GM19025 (cell line): ENCODE data around the gene GATD1.

Source experiments
- ATAC-seq: cut with Tn5 transposase; IDR thresholded peaks from one replicate; pipeline ENCODE4 v1.9.1; 2021; ENCODE audit warnings: mild to moderate bottlenecking, low read depth, moderate library complexity; ENCODE audit not compliant: unreplicated experiment

Gene GATD1, protein sequence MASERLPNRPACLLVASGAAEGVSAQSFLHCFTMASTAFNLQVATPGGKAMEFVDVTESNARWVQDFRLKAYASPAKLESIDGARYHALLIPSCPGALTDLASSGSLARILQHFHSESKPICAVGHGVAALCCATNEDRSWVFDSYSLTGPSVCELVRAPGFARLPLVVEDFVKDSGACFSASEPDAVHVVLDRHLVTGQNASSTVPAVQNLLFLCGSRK

DNA sequence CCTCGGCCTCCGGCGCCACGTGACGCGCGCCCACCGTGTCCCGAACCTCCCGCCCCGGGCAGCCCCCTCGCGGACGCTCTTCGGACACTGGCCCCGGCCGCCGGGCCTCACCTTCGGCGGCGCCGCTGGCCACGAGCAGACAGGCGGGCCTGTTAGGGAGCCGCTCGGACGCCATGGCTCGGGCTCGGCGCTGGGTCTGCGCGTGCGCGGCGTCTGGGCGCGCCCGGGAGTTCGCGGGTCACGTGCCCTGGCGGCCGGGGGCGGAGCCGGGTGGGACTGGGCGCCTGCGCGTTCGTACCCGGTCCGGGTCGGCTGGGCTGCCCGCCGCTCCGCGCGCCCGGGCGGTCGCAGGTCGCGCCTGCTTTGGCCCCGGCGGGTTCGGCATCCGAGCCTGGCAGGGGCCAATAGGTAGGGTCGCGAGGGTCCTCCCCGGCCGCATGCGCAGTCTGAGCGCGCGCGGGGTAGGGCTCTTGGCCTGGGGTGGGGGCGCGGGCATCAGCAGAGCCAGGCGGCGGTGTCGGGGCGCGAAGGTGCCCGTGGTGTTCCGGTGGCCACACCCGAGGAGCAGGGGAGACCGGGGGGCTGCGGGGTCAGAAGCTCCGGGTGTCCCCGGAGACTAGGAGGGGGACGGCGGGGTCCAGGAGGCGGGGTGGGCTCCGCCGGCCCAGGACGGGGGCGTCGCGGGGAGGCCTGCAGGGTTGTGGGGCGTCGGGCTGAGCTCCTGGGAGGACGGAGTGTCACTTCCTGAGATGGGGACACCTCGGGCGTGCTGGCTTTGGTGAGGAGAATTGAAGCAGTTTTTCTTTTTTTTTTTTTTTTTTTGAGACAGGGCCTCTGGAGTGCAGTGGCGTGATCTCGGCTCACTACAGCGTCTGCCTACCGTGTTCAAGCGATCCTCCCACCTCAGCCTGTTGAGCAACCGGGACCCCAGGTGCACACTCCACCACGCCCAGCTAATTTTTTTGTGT is at the start of gene GATD1:
TSS of gene GATD1 (minus strand) at position 200 of the 968 bp plus-strand sequence. CDS start at position 175, 25 bp downstream.
- peak; percentile 77 for ATAC-seq

DNA sequence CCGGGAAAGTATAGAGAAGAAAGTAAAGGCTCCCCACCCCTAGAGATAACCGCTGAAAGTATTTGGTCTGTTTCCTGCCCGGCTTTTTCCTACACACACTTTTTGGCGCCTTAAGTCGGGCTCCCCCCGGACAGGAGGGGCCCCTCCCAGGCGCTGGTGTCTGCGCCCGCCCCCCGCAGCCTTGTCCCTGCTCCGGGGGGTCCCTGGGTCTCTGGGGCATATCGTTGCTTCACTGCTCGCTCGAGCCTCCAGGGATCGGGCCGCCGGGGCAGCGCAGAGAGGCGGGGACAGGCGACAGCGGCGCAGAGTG is 49.5 kb upstream of the GATD1 start:
- ATAC-seq: peak; percentile 6

DNA sequence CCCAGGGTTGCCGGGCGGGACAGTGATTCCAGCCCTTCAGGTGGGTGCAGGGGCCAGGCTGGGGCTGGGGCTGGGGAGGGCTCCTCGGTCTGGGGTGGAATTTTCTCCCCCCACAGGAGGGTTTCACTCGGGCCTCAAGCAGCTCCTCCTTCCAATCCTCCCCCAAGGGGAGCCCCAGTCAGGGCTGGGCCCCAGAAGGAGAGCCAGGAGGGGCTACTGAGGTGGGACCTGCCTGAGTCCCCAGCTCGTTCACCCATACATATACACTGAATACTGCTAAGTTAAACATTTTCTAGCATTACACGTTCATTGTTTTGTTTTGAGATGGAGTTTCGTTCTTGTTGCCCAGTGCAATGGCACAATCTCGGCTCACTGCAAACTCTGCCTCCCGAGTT is 48.9 kb upstream of the GATD1 start:
- no peak for ATAC-seq

DNA sequence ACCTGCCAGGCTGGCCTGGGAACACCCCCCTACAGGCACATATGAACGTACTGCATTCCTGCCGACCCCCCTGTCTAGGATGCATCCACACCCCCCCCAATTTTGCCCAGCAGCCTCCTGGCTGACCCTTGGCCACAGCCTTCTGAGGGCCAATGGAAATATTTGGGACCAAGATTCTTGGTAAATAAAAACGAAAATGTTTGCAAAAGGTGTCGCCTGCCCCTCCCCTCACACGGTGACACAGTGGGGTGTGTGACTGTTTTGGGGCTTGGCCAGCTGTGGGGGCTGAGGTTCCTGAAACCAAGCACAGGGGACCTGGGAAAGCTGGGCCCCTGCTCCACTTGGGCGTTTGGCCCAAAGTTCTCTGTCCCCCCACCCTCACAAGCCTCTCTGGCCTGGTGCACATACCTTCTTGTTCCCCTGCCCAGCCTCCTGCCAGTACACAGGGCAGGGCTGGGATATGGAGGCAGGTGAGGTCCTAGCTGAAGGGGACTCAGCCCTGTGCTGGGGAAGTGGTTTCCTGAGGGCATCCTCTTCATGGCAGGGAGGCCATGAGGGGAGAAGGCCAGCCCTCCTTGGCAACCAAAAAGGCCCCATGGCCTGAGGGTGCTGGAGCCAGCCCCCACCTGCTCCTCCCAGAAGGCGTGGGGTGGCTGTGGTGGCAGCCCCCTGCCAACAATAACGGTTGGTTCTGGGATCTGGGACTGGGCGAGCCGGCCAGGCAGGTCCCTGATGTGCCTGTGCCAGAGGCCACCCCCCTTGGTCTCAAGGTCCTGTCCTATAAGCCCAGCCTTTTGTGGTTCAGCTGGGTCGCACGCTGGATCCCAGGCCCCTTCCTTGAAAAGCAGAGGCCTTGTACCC is 48.3 kb upstream of the GATD1 start:
- ATAC-seq: no peak

DNA sequence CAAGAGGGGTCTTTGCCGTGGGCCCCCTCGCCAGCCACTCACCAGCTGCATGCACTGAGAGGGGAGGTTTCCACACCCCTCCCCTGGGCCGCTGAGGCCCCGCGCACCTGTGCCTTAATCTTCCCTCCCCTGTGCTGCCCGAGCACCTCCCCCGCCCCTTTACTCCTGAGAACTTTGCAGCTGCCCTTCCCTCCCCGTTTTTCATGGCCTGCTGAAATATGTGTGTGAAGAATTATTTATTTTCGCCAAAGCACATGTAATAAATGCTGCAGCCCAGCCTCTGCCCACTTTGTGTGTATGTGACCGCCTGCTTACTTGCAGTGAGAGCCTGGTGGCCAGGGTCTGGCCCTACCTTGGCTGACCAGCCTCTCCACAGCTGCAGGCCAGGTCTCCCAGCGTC is 47.7 kb upstream of the GATD1 start:
- ATAC-seq: no peak

DNA sequence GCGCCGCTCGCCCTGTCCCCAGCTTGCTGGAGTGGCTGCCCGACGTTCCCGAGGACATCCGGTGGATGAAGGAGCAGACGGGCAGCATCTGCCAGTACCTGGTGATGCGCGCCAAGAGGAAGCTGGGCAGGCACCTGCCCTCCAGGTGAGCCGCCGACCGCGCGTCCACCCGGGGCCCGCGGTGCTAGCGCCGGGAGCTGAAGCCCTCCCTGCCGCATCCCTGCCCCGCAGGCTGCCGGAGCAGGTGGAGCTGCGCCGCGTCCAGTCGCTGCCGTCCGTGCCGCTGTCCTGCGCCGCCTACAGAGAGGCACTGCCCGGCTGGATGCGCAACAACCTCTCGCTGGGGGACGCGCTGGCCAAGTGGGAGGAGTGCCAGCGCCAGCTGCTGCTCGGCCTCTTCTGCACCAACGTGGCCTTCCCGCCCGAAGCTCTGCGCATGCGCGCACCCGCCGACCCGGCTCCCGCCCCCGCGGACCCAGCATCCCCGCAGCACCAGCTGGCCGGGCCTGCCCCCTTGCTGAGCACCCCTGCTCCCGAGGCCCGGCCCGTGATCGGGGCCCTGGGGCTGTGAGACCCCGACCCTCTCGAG is 47.1 kb upstream of the GATD1 start:
- ATAC-seq: no peak

DNA sequence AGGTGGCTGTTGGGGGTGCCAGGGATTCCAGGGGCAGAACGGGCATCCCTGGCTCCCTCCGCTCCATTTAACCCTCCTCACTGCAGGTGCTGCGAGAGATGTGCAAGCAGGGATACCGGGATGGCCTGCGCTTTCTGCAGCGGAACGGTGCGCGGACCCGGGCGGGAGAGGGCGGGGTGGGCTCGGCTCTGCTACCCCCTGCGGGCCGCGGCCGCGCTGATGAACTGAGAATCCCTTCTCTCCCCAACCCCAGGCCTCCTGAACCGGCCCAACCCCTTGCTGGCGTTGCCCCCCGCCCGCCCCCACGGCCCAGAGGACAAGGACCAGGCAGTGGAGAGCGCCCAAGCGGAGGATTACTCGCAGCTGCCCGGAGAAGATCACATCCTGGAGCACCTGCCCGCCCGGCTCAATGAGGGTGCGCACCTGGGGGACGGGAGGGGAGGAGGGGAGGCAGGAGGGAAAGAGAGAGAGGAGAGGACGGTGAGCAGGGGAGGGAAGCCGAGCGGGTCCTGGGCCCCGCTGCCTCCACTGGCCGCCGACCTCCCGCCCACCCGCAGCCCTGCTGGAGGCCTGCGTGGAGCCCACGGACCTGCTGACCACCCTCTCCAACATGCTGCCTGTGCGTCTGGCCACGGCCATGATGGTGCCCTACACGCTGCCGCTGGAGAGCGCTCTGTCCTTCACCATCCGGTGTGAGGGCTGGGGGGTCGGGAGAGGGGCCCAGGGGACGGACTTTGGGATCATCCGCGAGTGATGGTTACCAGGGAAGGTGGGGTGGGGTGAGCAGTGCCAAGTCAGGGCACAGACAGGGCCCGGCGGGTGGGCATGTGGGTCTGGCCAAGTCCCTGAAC is 46.4 kb upstream of the GATD1 start:
- ATAC-seq: no peak

DNA sequence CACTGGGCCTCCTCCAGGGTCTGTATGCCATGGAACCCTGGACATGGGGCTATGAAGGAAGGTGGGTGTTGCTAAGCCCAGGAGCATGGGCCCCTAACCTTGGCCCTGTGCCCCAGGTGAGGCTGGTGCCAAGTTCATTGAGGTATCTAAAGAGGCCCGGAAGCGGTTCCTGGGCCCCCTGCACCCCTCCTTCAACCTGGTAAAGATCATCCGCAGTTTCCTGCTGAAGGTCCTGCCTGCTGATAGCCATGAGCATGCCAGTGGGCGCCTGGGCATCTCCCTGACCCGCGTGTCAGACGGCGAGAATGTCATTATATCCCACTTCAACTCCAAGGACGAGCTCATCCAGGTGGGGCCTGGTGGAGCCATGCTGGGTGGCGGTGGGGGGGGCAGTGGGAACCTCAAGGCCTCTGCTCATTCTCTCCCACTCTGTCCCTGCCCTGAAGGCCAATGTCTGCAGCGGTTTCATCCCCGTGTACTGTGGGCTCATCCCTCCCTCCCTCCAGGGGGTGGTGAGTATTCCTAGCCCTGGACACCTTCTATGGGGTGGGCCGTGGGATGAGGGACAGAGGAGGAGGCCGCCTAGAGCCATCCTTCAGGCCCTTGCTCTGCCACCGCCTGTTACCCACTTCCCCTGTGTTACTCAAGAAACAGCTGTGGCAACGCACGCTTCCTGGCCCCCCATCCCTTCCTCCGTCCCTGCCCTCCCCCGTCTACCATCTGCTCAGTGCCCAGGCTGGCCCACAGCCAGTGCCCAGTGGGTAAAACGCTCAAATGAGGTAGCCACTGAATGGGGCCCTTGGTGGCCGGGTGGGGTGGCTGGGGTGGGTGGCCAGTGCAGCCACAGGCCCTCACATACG is 44.5 kb upstream of the GATD1 start:
- no peak for ATAC-seq

DNA sequence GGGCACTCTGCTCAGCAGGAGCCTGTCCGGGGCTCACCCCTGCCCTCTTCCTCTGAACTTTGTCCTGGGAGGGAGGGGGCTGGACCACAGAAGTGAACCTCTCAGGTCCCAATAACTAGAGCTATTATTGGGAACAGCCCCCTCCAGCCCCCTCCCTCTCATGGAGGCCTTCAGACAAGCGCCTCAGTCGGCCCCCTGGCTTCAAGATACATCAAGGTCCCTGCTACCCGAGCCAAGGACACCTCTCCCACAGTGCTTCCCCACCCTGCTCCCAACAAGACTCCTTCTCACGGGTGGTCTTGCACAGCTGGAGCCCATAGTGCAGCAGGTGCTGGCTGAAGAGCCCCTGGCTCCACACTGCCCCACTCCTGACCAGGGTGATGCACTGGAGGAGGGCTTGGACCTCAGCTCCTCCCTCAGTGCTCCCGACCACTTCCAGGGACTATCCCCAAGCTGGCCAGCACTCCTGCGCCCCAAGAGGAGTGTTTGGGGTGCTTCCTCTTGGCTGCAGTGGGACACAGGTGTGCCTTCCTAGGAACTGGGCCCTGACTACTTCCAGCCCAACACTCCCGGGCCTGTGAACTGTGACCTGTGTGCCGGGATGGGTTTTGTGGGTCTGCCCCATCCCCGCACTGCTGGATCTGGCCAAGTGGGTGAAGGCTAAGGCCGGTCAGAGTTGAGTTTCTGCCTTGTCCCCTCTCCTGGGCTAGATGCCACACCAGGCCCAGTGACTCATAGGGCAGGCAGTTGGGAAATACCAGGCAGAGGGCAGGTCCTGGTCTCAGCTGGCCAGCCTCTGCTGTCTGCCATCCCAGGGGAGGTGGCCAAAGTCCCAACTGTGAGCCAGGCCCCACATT is 43.6 kb upstream of the GATD1 start:
- no peak for ATAC-seq

DNA sequence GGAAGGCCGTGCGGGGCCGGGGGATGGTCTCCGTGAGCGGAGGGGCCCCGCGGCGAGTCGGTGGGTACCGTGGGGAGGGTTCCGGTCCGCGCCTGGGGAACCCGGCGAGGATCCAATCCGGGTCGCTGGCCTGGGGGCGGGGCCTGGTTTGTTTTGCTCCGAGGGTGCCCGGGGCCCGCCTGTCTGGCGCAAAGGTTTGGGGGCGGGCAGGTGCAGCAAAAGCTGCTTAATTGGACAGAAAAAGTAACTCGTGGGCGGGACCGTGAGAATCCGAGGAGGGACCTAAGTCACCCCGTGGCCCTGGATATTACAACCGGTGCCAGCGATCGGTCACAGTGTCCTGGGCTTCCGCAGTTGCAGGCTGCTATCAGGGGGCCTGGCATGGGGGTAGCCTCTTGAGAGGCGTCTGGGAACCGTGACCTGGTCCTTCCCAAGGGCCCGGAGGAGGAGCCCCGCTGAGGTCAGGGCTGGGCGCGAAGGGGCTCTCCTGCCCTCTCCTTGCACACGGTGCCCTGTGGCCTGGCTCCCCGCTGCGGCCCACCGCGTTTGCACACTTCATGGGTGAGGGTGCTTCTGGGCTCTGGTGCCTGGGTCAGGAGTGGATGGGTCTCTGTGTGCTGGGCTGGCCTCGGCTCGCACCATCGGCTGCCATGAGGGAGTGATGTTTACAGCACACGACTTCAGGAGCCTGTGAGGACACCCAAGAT is 42.8 kb upstream of the GATD1 start:
- ATAC-seq: peak; percentile 52

DNA sequence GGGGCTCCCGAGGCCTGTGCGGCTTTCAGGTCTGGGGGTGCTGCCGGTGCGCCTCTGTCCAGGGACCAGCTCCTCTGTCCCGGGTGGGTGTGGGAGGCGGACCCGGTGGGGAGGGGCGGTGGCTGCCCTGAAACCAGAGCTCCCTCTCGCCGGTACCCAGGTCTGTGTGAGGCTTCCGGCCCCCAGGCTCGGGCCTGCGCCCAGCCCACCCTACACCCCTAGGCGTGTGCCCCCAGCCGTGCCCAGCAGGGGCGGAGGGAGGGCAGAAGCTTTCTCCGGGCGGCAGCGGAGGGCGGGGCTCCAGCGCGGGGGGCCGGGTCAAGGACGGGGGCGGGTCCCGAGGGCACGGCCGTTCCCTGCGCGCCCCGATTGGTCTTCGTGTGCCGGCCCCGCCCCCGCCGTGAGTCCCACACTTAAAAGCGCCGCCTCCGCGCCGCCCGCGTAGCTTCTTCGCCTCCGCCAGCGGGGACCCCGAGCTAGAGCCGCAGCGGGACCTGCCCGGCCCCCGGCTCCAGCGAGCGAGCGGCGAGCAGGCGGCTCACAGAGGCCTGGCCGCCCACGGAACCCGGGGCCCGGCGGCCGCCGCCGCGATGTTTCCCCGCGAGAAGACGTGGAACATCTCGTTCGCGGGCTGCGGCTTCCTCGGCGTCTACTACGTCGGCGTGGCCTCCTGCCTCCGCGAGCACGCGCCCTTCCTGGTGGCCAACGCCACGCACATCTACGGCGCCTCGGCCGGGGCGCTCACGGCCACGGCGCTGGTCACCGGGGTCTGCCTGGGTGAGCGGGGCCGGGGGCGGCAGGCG is 42.0 kb upstream of the GATD1 start:
- ATAC-seq: peak; percentile 65

DNA sequence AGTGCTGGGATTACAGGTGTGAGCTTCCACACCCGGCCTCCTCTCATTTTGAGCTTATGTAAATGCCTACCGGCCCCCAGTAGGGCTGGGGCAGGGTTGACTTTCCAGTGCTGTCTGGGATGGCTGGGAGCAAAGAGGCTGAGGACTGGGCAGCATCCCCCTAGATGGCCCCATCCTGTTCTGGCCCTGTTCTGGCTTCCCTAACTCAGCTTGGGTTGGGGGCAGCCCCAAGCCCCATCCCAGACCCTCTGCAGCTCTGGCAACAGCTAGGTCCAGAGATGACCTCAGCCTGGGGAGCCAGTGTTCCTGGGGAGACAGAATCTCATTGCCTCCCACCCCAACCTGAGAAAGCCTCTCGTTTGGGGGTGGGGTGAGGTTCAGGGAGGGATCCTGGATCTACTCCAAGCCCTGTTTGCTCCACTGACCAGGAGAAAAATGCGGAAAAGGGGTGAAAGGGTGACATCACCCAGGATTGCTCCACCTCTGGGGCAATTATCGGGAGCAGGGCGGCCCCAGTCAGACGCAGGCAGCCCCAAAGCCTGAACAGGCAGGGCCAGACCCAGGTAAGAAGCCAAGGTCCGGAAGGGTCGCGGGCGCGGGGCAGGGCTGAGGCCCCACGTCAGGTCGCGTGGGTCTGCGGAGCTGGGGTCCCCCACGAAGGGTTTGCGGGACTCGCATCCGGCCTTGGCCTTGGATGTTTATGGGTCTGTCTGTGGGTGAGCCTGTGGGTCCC is 41.3 kb upstream of the GATD1 start, which contains the start of gene PNPLA2:
TSS of gene PNPLA2 (plus strand) at position 519 of the 733 bp plus-strand sequence. CDS start 805 bp downstream, outside the sequence.
- no peak for ATAC-seq

DNA sequence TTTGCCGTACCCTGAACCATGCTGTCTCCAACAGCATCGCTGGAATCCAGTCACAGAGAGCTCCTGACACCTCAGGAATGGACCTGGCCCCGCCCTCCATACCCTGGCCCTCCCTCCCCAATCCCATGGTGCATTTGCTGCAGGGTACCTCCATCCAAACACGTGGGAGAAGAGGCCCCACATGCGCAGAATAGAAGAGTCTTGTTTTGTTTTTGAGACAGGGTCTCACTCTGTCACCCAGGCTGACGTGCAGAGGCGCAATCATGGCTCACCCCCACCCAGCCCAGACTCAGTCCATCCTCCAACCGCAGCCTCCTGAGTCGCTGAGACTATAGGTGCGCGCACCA is 39.1 kb upstream of the GATD1 start:
- no peak for ATAC-seq

DNA sequence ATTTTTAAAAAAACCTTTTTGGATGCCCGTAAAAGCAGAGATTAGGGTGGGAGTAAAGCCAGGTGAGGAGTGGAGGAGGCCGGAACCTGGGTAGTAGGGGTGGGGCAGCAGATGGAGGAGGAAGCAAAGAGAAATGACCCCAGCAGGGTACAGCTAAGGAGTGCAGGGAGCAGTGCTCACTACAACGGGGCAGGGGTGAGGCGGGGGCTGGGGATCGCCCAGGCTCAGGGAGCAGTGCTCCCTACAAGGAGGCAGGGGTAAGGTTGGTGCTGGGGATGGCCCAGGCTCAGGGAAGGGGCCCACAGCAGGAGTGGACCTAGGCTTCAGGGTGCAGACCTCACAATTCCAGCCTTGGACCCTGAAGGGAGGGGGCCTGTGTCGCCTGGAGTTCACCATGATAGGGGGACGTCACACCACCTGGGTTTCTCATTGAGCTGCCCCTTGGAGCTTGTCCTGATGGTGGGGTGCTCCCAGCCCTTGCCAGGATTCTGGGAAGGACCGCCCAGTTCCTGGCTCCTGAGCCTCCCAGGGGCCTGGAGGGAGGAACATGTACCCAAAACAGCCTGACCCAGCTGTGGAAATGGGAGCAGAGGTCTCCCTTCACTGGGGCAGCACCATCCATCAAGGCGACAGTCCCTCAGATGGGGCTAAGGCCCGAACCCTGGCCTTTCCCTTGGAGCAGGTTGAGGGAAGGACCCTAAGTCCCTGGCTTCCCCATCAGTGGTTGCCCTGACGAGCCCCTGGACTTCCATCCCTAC is 38.6 kb upstream of the GATD1 start:
- no peak for ATAC-seq

DNA sequence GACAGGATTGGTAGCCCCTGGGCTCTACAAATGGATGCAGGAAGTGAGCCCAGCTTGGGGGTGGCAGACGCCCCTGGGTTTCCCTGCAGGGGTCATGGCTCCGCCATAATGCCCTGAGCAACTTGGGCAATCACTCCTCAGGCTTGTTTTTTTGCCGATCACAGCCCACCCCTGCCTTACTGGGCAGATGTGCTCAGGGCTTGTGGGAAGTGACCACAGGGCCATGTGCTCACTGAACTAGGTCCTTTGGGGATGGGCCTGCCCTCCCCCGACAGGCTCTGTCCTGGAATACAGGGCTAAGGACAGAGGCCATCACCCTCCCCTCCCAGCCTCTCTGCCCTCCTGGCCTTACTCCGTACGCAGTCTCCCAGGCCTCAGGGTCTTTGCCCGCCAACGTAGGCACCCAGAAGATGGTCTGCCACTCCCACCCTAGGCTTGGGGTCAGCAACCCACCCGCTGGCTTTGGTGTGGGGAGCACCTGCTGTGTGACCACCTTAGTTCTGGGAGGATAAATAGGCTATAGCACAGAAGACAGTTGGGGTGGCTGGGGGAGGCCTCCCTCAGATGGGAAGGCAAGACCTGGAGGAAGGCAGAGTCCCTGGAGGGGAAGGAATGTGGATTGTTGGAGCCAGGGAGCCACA is 36.3 kb upstream of the GATD1 start:
- ATAC-seq: no peak
